Stimulated activated effector memory CD8-positive, alpha-beta T cell treated with anti-CD3 and anti-CD28 coated beads, Interleukin-12 subunit alpha, Interleukin-12 subunit beta, amount 100 ng/mL, for 72 hours (primary cell): ENCODE measurements around the gene LCE1A.

Experiments used
- ATAC-seq: fragments of 150-1000 bp; cut with Tn5 transposase; 2 replicates; pipeline ENCODE4 v1.10.0; 2021
- DNase-seq, 2 donors: peaks; one replicate each; pipeline ENCODE4 v3.0.0; 2021 to 2022; ENCODE audit warnings: low spot score in 2 of 2
- H3K27ac Mint-ChIP-seq: one replicate; pipeline ENCODE4 v1.8.0; 2022; ENCODE audit warnings: mild to moderate bottlenecking, mixed read lengths
- H3K36me3 Mint-ChIP-seq: one replicate; pipeline ENCODE4 v1.8.0; 2022; ENCODE audit warnings: mild to moderate bottlenecking, mixed read lengths
- H3K4me1 Mint-ChIP-seq: one replicate; pipeline ENCODE4 v1.8.0; 2022; ENCODE audit warnings: mixed read lengths
- H3K4me3 Mint-ChIP-seq: one replicate; pipeline ENCODE4 v1.8.0; 2022; ENCODE audit warnings: mild to moderate bottlenecking, mixed read lengths
- H3K9me3 Mint-ChIP-seq: one replicate; pipeline ENCODE4 v1.8.0; 2022; ENCODE audit warnings: mixed read lengths

Gene LCE1A

DNA sequence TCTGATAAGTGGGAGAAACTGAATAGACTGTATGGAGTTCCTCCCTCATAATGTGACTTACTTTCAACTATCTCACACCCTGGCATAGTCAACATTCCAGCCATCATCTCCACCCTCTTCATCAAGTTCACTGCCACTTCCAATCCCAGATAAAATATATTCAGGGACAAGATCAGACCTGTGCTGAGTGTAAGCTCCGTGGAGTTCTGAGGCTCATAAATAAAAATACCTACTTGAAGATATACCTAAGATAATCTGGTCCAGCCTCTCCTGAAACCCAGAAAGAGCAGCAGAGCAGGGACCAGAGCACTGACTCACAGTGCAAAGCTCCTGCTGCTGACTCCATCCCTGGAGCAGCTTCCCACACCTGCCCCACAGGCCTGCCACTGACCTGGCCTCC is 30.8 kb downstream of the LCE1A start:
- ATAC-seq (no peak), DNase-seq (no peak)
- no peaks in the 10 kb centered on the region for H3K36me3 Mint-ChIP-seq
- H3K9me3 Mint-ChIP-seq: no peaks in the 10 kb centered on the region
- no peak overlapping the region for H3K4me3 Mint-ChIP-seq
- no peaks in the 10 kb centered on the region for H3K4me1 Mint-ChIP-seq
- no peak overlapping the region for H3K27ac Mint-ChIP-seq

- no peak within 1 kb of the TSS for H3K27ac Mint-ChIP-seq
- no peak within 1 kb of the TSS for H3K4me3 Mint-ChIP-seq
- H3K9me3 Mint-ChIP-seq: no peaks in the 10 kb centered on the region
- H3K36me3 Mint-ChIP-seq: no peaks in the 10 kb centered on the region
- no peaks in the 10 kb centered on the region for H3K4me1 Mint-ChIP-seq
- DNase-seq (no peak), ATAC-seq (no peak)
These were observed 32.4 kb downstream of the LCE1A start, which contains the start of gene LCE7A for GRCh38 chr1:152859696-152860095. LCE7A (plus strand) TSS chr1:152859996; CDS start chr1:152860698, 702 bp downstream.

DNA sequence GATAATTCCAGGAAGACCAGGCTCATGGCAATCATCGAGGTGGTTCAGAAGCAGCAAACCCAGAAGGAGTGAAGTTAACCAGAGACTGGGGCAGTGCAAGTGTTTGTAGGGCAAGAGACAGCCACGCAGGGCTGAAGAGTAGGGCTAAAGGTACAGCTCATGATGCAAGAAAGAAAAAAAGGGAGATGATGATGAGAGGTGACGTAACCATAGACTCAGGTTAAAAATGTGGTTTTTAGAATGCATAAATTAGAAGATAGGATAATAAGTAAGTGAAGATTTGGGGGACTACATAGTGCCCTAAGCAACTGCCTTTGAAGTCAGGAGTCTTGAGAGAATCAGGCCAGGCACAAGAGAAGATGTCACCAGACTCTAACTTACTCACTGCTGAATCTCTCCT is 32.9 kb downstream of the LCE1A start:
- no peaks in the 10 kb centered on the region for H3K36me3 Mint-ChIP-seq
- no peaks in the 10 kb centered on the region for H3K9me3 Mint-ChIP-seq
- no peak overlapping the region for H3K27ac Mint-ChIP-seq
- DNase-seq (no peak), ATAC-seq (no peak)
- no peak overlapping the region for H3K4me3 Mint-ChIP-seq
- no peaks in the 10 kb centered on the region for H3K4me1 Mint-ChIP-seq

DNA sequence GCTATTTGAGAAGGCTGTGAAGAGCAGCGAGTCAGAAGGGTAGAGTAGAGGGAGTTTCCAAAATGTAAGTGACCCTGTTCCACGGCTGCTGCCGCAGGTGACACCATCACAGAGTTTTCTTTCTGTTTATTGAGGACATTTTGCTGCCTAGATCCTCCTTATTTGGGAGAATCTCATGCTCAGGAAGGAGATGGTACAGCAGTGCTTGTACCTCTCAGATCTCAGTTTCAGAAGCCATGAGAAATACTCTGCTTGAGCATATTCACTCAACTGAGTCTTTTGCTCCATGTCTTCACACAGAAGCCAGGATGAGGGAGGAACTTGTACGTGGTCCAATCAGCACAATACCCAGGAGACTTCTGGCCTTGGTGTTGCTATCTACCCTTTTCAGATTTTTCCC is 34.1 kb downstream of the LCE1A start:
- Mint-ChIP-seq H3K9me3 (no peaks in the 10 kb centered on the region), H3K36me3 (no peaks in the 10 kb centered on the region), H3K4me3 (no peak overlapping the region), H3K27ac (no peak overlapping the region), H3K4me1 (no peaks in the 10 kb centered on the region)
- no peak for DNase-seq
- ATAC-seq: no peak

DNA sequence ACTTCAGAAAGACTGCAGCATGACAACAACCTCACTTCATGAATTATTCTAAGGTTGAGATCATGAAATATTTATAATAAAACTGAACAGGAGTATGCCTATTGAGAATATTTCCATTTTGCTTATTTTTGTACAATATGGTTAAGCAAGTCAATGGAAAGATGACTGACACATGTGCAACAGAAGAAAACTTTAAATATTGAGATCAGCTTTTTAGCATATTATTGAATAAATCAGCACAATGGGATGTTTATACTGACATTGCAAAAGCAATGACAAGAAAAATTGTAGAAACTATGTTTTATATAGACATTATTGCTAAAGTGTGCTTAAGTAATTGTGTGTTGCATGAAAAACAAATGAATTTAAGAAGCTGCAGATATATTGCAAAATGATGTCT is 37.2 kb downstream of the LCE1A start:
- Mint-ChIP-seq H3K4me3 (no peak overlapping the region), H3K9me3 (no peaks in the 10 kb centered on the region), H3K4me1 (no peaks in the 10 kb centered on the region), H3K27ac (no peak overlapping the region), H3K36me3 (no peaks in the 10 kb centered on the region)
- ATAC-seq: no peak
- no peak for DNase-seq

DNA sequence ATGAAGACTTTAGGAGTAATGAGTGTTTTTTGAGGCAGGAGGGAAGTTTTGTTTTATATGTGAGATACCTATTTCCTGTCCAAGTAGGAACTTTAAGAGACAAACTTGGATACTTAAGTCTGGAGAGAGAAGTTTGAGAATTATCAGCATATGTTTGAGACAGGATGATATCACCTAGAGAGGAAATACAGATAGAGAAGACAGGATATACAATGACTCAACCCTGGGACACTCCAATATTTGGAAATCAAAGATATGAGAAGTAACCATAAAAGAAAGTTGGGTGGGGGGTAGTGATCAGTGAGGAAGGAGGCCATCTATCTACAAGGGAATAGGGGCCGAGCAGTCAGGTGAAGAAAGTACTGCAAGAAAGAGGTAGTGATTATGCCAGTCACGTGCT is 39.0 kb downstream of the LCE1A start:
- no peaks in the 10 kb centered on the region for H3K36me3 Mint-ChIP-seq
- H3K4me1 Mint-ChIP-seq: no peaks in the 10 kb centered on the region
- no peak for DNase-seq
- H3K4me3 Mint-ChIP-seq: no peak overlapping the region
- no peaks in the 10 kb centered on the region for H3K9me3 Mint-ChIP-seq
- no peak overlapping the region for H3K27ac Mint-ChIP-seq
- ATAC-seq: no peak

GRCh38 chr1:152869808-152870419 is 42.6 kb downstream of the LCE1A start:
- H3K27ac Mint-ChIP-seq: no peak overlapping the region
- ATAC-seq (peak; percentile 58), DNase-seq (peak; percentile 45 to 76)
- H3K36me3 Mint-ChIP-seq: no peaks in the 10 kb centered on the region
- no peaks in the 10 kb centered on the region for H3K9me3 Mint-ChIP-seq
- no peaks in the 10 kb centered on the region for H3K4me1 Mint-ChIP-seq
- no peak overlapping the region for H3K4me3 Mint-ChIP-seq

DNA sequence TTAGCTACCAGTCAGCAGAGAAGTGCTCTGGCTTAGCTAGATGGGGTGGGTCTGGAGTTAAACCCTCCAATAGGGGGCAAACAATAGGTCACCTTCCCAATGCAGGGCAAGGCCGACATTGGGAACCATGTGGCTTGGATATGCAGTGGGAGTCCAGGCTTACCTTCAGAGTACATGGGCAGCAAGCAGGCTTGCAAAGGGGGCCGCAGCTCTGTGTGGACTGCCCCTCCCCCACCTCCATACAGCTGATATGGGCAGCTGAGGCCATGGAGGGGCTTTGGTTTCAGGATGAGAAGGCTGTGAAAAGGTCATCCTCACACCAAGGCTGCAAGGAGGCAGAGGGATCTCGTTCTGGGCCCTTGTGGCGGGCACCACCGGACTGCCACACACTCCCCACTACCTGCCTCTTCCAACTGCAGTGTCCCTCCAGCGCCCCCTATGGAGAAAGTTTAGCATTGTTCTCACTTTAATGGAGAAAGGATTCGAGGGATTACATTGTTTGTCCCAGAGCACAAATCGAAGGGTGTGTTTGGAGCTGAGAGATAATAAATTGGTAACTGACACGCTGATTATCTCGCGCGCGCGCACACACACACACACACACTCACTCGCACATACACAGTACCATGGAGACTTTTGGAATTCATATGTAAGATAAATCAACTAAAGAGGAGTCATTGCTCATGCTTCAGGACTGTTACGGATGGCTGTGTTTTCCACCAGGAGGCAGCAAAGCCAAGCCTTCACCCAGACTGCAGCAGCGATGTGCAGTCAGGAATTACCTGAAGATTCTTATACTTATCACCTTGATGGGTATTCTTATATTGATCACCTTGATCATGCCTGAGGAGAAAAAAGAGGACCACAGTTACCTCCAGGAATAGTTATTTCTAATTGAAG is 43.8 kb downstream of the LCE1A start:
- Mint-ChIP-seq H3K4me3 (no peak overlapping the region), H3K36me3 (no peaks in the 10 kb centered on the region), H3K4me1 (no peaks in the 10 kb centered on the region), H3K27ac (no peak overlapping the region), H3K9me3 (no peaks in the 10 kb centered on the region)
- no peak for DNase-seq
- no peak for ATAC-seq

GRCh38 chr1:152871731-152872126 is 44.5 kb downstream of the LCE1A start:
- H3K36me3 Mint-ChIP-seq: no peaks in the 10 kb centered on the region
- no peak overlapping the region for H3K27ac Mint-ChIP-seq
- H3K4me3 Mint-ChIP-seq: no peak overlapping the region
- H3K9me3 Mint-ChIP-seq: no peaks in the 10 kb centered on the region
- no peaks in the 10 kb centered on the region for H3K4me1 Mint-ChIP-seq
- ATAC-seq: no peak
- no peak for DNase-seq

DNA sequence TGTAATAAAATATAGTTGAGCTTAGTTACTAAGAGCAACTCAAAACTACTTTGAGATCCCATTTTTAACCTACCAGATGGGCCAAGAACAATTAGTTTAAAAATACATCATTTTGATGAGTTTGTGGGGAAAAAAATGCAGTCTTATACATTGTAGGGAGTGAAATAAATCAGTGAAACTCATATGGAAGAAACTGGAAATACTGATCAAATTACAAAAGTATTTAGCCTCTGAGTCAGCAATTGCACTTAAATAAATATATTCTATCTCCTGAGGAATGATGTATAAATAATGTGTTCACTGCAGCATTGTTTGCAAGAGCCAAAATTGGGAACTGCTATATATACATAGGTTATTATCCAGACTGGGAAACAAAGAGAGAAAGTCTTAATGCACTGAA is 46.2 kb downstream of the LCE1A start:
- H3K27ac Mint-ChIP-seq: no peak overlapping the region
- H3K4me1 Mint-ChIP-seq: no peaks in the 10 kb centered on the region
- DNase-seq: no peak
- no peak for ATAC-seq
- no peak overlapping the region for H3K4me3 Mint-ChIP-seq
- no peaks in the 10 kb centered on the region for H3K9me3 Mint-ChIP-seq
- no peaks in the 10 kb centered on the region for H3K36me3 Mint-ChIP-seq

DNA sequence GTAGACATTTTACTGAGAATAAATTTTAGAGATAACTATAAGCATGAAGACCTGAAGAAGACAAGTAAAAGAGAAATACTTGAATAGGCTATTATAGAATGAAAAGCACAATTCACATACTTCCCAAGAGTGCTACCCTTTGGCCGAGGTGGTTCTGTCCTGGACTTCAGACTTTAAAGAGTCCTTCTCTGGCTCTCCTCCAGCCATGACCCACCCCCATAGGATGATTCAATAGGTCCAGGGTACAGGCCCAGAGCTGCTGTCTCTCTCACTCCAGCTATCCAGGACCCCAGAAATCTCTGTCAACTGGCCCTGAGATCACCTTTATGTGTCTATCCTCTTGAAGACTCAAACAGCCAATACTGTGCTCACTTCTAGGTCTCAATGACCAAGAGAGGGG is 49.6 kb downstream of the LCE1A start:
- H3K9me3 Mint-ChIP-seq: no peaks in the 10 kb centered on the region
- H3K36me3 Mint-ChIP-seq: no peaks in the 10 kb centered on the region
- no peak for DNase-seq
- H3K4me1 Mint-ChIP-seq: peaks cover 7% of the 10 kb centered on the region
- H3K27ac Mint-ChIP-seq: no peak overlapping the region
- no peak for ATAC-seq
- H3K4me3 Mint-ChIP-seq: no peak overlapping the region
